IMR-90 (cell line): ENCODE results near the gene COL5A1. TPM values are rescaled to one million over a fixed set of nuclear protein-coding genes. Genes with fewer than 3 reads are reported as not detected.

Experiments
- ATAC-seq: fragments of 200-7000 bp; cut with Tn5 transposase; 2 replicates; pipeline ENCODE4 v1.9.1; 2020; ENCODE audit warnings: low read depth, mild to moderate bottlenecking, moderate library complexity
- BruUV-seq: library from RNA; stranded (reverse); fragments of 400-500 nt; replicated peaks from 2 replicates; lab custom pipeline; 2021; lab: Mats Ljungman, UMichigan
- CTCF ChIA-PET: fragments of 300-600 bp; formaldehyde crosslinking; extraction: SDS; loops from one replicate; lab custom pipeline; 2021; ENCODE audit warnings: antibody characterized with exemption; lab: Yijun Ruan, JAX
- POLR2A ChIA-PET: fragments of 300-600 bp; sonication (Branson Sonifier 250); formaldehyde crosslinking; loops from one replicate; lab custom pipeline; 2022; ENCODE audit warnings: antibody characterized with exemption; ENCODE audit not compliant: unreplicated experiment; lab: Charles Lee
- DNase-seq: peaks from one replicate; pipeline ENCODE4 v3.0.0; 2013
- H2AFZ ChIP-seq: replicated peaks from 2 replicates; pipeline ENCODE3; 2013; ENCODE audit warnings: low read length, mild to moderate bottlenecking; ENCODE audit not compliant: poor library complexity
- H2AK5ac ChIP-seq: 2 replicates; pipeline ENCODE4 v1.6.1; 2013; ENCODE audit warnings: low read depth, low read length, inconsistent platforms
- H2AK9ac ChIP-seq: replicated peaks from 2 replicates; pipeline ENCODE3; 2013; ENCODE audit warnings: mild to moderate bottlenecking, low read depth, low read length, moderate library complexity; ENCODE audit not compliant: poor library complexity
- H2BK120ac ChIP-seq: 2 replicates; pipeline ENCODE4 v1.6.1; 2013; ENCODE audit warnings: low read depth, low read length, inconsistent platforms
- H2BK15ac ChIP-seq: 3 replicates; pipeline ENCODE4 v1.6.1; 2013; ENCODE audit warnings: low read depth, low read length, inconsistent platforms
- H2BK20ac ChIP-seq: 2 replicates; pipeline ENCODE4 v1.6.1; 2013; ENCODE audit warnings: low read depth, mild to moderate bottlenecking, inconsistent platforms, low read length, moderate library complexity
- H2BK5ac ChIP-seq: 2 replicates; pipeline ENCODE4 v1.6.1; 2013; ENCODE audit warnings: mild to moderate bottlenecking, low read depth, low read length, inconsistent platforms; ENCODE audit not compliant: poor library complexity, severe bottlenecking
- H3K14ac ChIP-seq: replicated peaks from 2 replicates; pipeline ENCODE4 v1.6.1; 2013; ENCODE audit warnings: low read depth, low read length, inconsistent platforms
- H3K18ac ChIP-seq: 2 replicates; pipeline ENCODE4 v1.6.1; 2013; ENCODE audit warnings: low read depth, low read length, control low read depth
- H3K23ac ChIP-seq: 2 replicates; pipeline ENCODE4 v1.6.1; 2013; ENCODE audit warnings: low read depth, low read length, inconsistent platforms
- H3K27ac ChIP-seq: 2 replicates; pipeline ENCODE4 v1.5.1; 2013; ENCODE audit warnings: mild to moderate bottlenecking, control low read depth, low read length; ENCODE audit not compliant: insufficient read depth
- H3K27me3 ChIP-seq: 2 replicates; pipeline ENCODE4 v1.6.1; 2013; ENCODE audit warnings: low read length; ENCODE audit not compliant: control insufficient read depth, insufficient read depth
- H3K36me3 ChIP-seq: 2 replicates; pipeline ENCODE4 v1.6.1; 2013; ENCODE audit warnings: low read length, mixed read lengths; ENCODE audit not compliant: control insufficient read depth, insufficient read depth
- H3K4ac ChIP-seq: 2 replicates; pipeline ENCODE4 v1.6.1; 2013; ENCODE audit warnings: low read depth, low read length, inconsistent platforms
- H3K4me1 ChIP-seq: 2 replicates; pipeline ENCODE4 v1.6.1; 2013; ENCODE audit warnings: low read length, mixed read lengths; ENCODE audit not compliant: control insufficient read depth, insufficient read depth
- H3K4me2 ChIP-seq: 2 replicates; pipeline ENCODE4 v1.6.1; 2013; ENCODE audit warnings: low read depth, mild to moderate bottlenecking, control low read depth, low read length, moderate library complexity
- H3K4me3 ChIP-seq: 2 replicates; pipeline ENCODE4 v1.5.1; 2013; ENCODE audit warnings: low read depth, mild to moderate bottlenecking, control low read depth, low read length, moderate library complexity; ENCODE audit not compliant: insufficient read depth
- H3K56ac ChIP-seq: 2 replicates; pipeline ENCODE4 v1.6.1; 2013; ENCODE audit warnings: low read length, inconsistent platforms; ENCODE audit not compliant: insufficient read depth; ENCODE audit errors: extremely low read depth
- H3K79me1 ChIP-seq, 2 experiments: 2 replicates each; pipeline ENCODE4 v1.6.1; 2013; ENCODE audit warnings: low read length in 2 of 2, inconsistent platforms in 1 of 2, low read depth in 1 of 2
- H3K9ac ChIP-seq: 2 replicates; pipeline ENCODE4 v1.6.1; 2013; ENCODE audit warnings: low read depth, low read length, control low read depth
- H3K9me1 ChIP-seq: 2 replicates; pipeline ENCODE4 v1.6.1; 2013; ENCODE audit warnings: low read length, inconsistent platforms; ENCODE audit not compliant: insufficient read depth
- H3K9me3 ChIP-seq: 2 replicates; pipeline ENCODE4 v1.6.1; 2013; ENCODE audit warnings: low read length; ENCODE audit not compliant: control insufficient read depth, insufficient read depth
- H4K20me1 ChIP-seq: 2 replicates; pipeline ENCODE4 v1.6.1; 2013; ENCODE audit warnings: low read length, inconsistent platforms; ENCODE audit not compliant: insufficient read depth
- H4K5ac ChIP-seq: 2 replicates; pipeline ENCODE4 v1.6.1; 2013; ENCODE audit warnings: mild to moderate bottlenecking, low read depth, low read length, control low read depth
- H4K8ac ChIP-seq, 2 experiments: 2 replicates each; pipeline ENCODE4 v1.6.1; 2013; ENCODE audit warnings: low read depth in 2 of 2, low read length in 2 of 2, control low read depth in 1 of 2, inconsistent platforms in 1 of 2
- H4K91ac ChIP-seq: 2 replicates; pipeline ENCODE4 v1.6.1; 2013; ENCODE audit warnings: low read depth, low read length, inconsistent platforms; ENCODE audit not compliant: insufficient read depth
- BHLHE40 ChIP-seq: fragments of 150-350 bp; IDR thresholded peaks from 2 replicates; pipeline ENCODE4 v1.6.1; 2016; ENCODE audit warnings: mild to moderate bottlenecking, low read depth, low read length
- MXI1 ChIP-seq: IDR thresholded peaks from 2 replicates; pipeline ENCODE4 v1.6.1; 2012; ENCODE audit warnings: low read depth, mild to moderate bottlenecking, low read length, moderate library complexity, borderline replicate concordance
- WGBS, 2 experiments: methylation state at CpG; one replicate each; pipeline versions ENCODE4 v1.1.5 to v1.1.7; 2013; ENCODE audit warnings: missing lambda C conversion rate in 2 of 2; ENCODE audit not compliant: insufficient read length in 1 of 2; ENCODE audit errors: extremely low coverage in 2 of 2; 5-methylcytosine and 5-hydroxymethylcytosine counted together
- dilution Hi-C: fragments of 300-500 bp; cut with HindIII; formaldehyde crosslinking; loops from one replicate; pipeline ENCODE4 v1.14.3; 2018; ENCODE audit warnings: low sequenced_read_pairs; ENCODE audit not compliant: unreplicated experiment
- in situ Hi-C: fragments of 300-500 bp; cut with MboI; formaldehyde crosslinking; loops from 3 replicates; pipeline ENCODE4 v1.14.3; 2019; ENCODE audit warnings: low sequenced_read_pairs, inconsistent platforms, mixed read lengths
- intact Hi-C: fragments of 100-400 bp; cut with micrococcal nuclease; formaldehyde crosslinking; loops from 2 replicates; pipeline ENCODE4 v1.10.0; 2022
- polyA plus RNA-seq, 3 experiments: library from polyadenylated mRNA; depleted of rRNA; stranded (reverse); fragments of >200 nt; gene quantifications; 2 replicates each; pipeline ENCODE4 v1.2.3, GENCODE V29; 2012; ENCODE audit warnings: low replicate concordance in 1 of 3
- total RNA-seq: library from RNA; depleted of rRNA; stranded (reverse); fragments of >200 nt; gene quantifications from 2 replicates; pipeline ENCODE4 v1.2.3, GENCODE V29; 2012

Gene COL5A1
- total and polyA plus RNA-seq, 2 of the 4 experiments (the other 2 are of a cell fraction): 19.2 to 173 TPM

- no peak overlapping the region for H4K8ac ChIP-seq
- peaks cover 20 to 92% of the 10 kb centered on the region in 2 experiments; a peak in 3 of 4 replicates for H3K79me1 ChIP-seq
- ChIA-PET CTCF (no interaction called here), POLR2A (no interaction called here)
- no peak overlapping the region for H2AK5ac ChIP-seq
- peaks cover 49% of the 10 kb centered on the region for H3K9me1 ChIP-seq
- H4K5ac ChIP-seq: no peak overlapping the region
- H3K9me3 ChIP-seq: peaks cover 4% of the 10 kb centered on the region; the same call in 1 of the 2 replicates
- ATAC-seq (no peak), DNase-seq (no peak)
- intact Hi-C loops: no loop called here
- no peak overlapping the region for H3K27ac ChIP-seq
- no peak overlapping the region for H3K4me3 ChIP-seq
- H3K4me2 ChIP-seq: no peak overlapping the region
- H3K36me3 ChIP-seq: peaks cover 11% of the 10 kb centered on the region
- H2AFZ ChIP-seq: no peak overlapping the region
- no peak overlapping the region for H3K18ac ChIP-seq
- H3K27me3 ChIP-seq: no peaks in the 10 kb centered on the region
- H2BK15ac ChIP-seq: no peak overlapping the region
- H3K56ac ChIP-seq: no peak overlapping the region
- H3K23ac ChIP-seq: 0 out of 2 replicates have a peak overlapping the region, but pooled peaks have one; percentile 4
- no TSS peak for BruUV-seq
- H3K9ac ChIP-seq: no peak overlapping the region
- 89% methylated on average over 4 of the region's 8 CpGs; no CpG with 5 or more reads in 1 of the 2 experiments for WGBS, 2 experiments
- H2BK120ac ChIP-seq: no peak overlapping the region
- in situ Hi-C loops: no loop called here
- H3K4ac ChIP-seq: no peak overlapping the region
- H4K91ac ChIP-seq: no peak overlapping the region
- no peak for TF ChIP-seq BHLHE40
- no peak for TF ChIP-seq MXI1
- no peak overlapping the region for H3K14ac ChIP-seq
- no peak overlapping the region for H2BK5ac ChIP-seq
- no peak overlapping the region for H2AK9ac ChIP-seq
- dilution Hi-C loops: no loop called here
- H4K20me1 ChIP-seq: peaks cover 95% of the 10 kb centered on the region
- H3K4me1 ChIP-seq: peaks cover 36% of the 10 kb centered on the region
- H2BK20ac ChIP-seq: no peak overlapping the region
Measured at GRCh38 chr9:134678206-134678605, 36.6 kb downstream of the COL5A1 start.
